ENCODE results near the gene NEURL1. TPM values are rescaled to one million over a fixed set of nuclear protein-coding genes. Genes with fewer than 3 reads are reported as not detected.

Gene NEURL1, protein sequence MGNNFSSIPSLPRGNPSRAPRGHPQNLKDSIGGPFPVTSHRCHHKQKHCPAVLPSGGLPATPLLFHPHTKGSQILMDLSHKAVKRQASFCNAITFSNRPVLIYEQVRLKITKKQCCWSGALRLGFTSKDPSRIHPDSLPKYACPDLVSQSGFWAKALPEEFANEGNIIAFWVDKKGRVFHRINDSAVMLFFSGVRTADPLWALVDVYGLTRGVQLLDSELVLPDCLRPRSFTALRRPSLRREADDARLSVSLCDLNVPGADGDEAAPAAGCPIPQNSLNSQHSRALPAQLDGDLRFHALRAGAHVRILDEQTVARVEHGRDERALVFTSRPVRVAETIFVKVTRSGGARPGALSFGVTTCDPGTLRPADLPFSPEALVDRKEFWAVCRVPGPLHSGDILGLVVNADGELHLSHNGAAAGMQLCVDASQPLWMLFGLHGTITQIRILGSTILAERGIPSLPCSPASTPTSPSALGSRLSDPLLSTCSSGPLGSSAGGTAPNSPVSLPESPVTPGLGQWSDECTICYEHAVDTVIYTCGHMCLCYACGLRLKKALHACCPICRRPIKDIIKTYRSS
- 44.4 TPM for total RNA-seq

DNA sequence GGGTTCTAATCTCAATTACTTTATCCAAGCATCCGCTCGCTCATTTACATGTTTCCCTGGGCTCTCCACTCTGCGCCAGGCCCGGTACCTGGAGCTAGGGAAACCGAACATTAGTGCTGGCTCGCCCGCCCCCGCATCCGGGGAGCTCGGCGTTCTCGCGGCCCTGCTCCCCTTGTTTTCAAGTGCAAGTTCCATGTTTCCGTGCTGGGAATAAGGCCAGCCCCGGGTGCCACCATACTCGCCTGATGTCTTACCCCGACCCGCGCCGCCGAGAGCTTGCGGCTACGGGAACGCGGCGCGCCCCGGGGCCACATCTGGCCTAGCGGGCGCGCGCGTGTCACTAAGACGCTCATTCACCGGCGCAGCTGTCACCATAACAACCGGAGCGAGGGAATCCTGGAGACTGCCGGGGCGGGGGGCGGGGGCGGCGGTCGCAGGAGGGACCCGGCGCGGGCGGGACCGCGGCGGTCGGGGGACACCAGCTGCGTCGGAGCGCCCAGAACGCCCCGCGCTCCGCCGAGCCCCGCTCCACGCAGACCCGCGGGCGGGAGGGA lies at the start of gene NEURL1:
Gene NEURL1 (plus strand): TSS at position 344 of the 554 bp plus-strand sequence. CDS start 683 bp downstream, outside the sequence.

GRCh38 chr10:103451831-103452505 lies 41.5 kb upstream of the NEURL1 start, which contains the start of gene CALHM2:
Gene CALHM2 (minus strand): TSS chr10:103452370. CDS start chr10:103449941, 2,429 bp downstream.

GRCh38 chr10:103458720-103459119 lies 34.8 kb upstream of the NEURL1 start, which contains the start of gene CALHM1:
Gene CALHM1 (minus strand): TSS chr10:103458900. CDS start chr10:103458751, 149 bp downstream.

GRCh38 chr10:103479135-103479534 lies 14.4 kb upstream of the NEURL1 start, which contains the start of gene CALHM3:
Gene CALHM3 (minus strand): TSS chr10:103479240. CDS start chr10:103479032, 208 bp downstream.

Other genes starting within 250 kb of the NEURL1 start
- not detected for gene RPEL1, start 247.8 kb upstream of the NEURL1 start, total RNA-seq
- 199 TPM for gene INA, start 216.6 kb upstream of the NEURL1 start, total RNA-seq
- 17.5 TPM for gene PCGF6, start 142.6 kb upstream of the NEURL1 start, total RNA-seq
- gene TAF5, start 125.7 kb upstream of the NEURL1 start, total RNA-seq = 10.3 TPM
- gene ATP5MK, start 97.2 kb upstream of the NEURL1 start, total RNA-seq = 74.8 TPM
- gene PDCD11, start 97.1 kb upstream of the NEURL1 start, total RNA-seq = 36.3 TPM
- gene CALHM2, start 41.3 kb upstream of the NEURL1 start, total RNA-seq = 4.1 TPM
- gene CALHM1, start 34.8 kb upstream of the NEURL1 start, total RNA-seq = not detected
- not detected for gene CALHM3, start 14.5 kb upstream of the NEURL1 start, total RNA-seq

Data from parietal lobe (tissue), 1 donor.